HG03066 (cell line): Measurements from ENCODE around the gene ZNF219.
"Not testable (repeated sequence)": the region's sequence is repeated elsewhere in the genome, so short reads cannot be mapped to it uniquely, and the experiment has no call there.

ENCODE experiments used
- ATAC-seq: cut with Tn5 transposase; IDR thresholded peaks from one replicate; pipeline ENCODE4 v1.9.1; 2021; ENCODE audit warnings: low read depth; ENCODE audit not compliant: unreplicated experiment

Gene ZNF219

GRCh38 chr14:21049271-21049673 is 49.2 kb downstream of the ZNF219 start:
- no peak for ATAC-seq

- no peak for ATAC-seq
Measured at GRCh38 chr14:21048638-21049037, 49.8 kb downstream of the ZNF219 start.

GRCh38 chr14:21047378-21047781 is 51.1 kb downstream of the ZNF219 start:
- no peak for ATAC-seq

- no peak for ATAC-seq
Measured at GRCh38 chr14:21043974-21044618, 54.4 kb downstream of the ZNF219 start.

DNA sequence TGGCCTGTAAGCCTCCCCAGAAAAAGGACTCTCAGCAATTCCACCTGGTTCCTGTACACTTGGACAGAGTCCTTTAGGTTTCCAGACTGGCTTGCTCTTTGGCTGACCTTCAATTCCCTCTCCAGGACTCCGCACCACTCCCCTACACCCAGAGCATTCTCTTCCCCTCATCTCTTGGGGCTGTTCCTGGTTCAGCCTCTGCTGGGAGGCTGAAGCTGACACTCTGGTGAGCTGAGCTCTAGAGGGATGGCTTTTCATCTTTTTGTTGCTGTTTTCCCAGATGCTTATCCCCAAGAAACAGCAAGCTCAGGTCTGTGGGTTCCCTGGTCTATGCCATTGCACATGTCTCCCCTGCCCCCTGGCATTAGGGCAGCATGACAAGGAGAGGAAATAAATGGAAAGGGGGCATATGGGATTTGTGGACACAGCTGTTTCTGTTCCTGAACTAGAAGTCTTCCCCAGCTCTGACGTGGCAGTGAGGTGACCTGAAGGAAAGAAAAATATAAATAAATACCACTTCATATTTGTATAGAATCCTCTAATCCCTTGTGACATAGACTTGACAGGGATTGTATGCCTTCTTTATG is 55.0 kb downstream of the ZNF219 start:
- ATAC-seq = no peak

DNA sequence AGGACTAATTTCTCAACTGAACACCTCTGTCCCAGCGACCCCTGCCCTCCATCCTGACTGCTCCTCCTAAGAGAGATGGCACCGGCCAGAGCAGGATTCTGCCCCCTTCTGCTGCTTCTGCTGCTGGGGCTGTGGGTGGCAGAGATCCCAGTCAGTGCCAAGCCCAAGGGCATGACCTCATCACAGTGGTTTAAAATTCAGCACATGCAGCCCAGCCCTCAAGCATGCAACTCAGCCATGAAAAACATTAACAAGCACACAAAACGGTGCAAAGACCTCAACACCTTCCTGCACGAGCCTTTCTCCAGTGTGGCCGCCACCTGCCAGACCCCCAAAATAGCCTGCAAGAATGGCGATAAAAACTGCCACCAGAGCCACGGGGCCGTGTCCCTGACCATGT is 55.5 kb downstream of the ZNF219 start:
- ATAC-seq = no peak

DNA sequence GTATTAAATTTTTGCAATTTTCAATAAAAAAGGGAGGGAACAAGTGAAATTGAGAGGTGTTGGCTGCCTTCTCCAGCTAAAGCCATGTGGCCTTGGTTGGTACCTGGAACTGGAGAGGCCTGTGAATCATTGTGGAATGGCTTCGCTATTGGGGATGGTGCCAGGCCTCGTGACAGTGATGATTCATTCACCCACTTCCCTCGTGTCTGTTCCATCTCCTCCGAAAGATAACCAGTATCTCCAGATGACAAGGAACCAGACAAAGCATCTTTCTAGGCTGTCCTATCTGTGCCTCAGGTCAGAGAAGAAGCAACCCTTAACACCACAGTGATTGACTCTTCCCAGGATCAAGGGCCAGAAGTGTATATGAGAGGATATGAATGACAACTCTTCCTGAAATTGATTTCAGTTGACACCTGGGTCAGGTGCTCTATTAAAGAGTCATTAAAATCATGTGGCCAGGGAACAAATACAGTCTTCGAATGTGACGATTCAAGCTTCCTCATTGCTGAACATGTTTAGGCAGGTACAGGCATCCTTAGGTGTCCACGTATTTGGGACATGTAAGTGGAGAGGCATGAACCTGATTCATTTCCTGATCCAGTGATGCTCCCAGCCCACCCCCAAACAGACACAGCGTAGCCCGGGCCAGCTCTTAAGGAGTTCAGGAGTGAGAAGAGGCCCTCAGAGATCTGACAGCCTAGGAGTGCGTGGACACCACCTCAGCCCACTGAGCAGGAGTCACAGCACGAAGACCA is 56.6 kb downstream of the ZNF219 start, which contains the start of gene RNASE7:
Gene RNASE7, plus strand, starts transcription at position 687 of the 758 bp plus-strand sequence. CDS start 631 bp downstream, outside the sequence.
- no peak for ATAC-seq

DNA sequence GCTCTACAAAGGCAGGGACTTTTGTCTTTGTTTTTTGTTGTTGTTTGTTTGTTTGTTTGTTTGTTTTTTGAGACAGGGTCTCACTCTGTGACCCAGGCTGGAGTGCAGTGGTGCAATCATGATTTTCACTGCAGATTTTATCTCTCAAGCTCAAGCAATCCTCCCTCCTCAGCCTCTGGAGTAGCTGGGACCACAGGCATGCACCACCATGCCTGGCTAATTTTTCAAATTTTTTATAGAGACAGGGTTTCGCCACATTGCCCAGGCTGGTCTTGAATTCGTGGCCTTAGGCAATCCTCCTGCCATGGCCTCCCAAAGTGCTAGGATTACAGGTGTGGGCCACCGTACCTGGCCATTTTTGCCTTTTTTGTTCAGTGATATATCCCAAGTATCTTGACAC is 57.5 kb downstream of the ZNF219 start:
- ATAC-seq = not testable (repeated sequence)

- ATAC-seq = no peak
Measured at GRCh38 chr14:21040370-21040925, 58.0 kb downstream of the ZNF219 start.
